Vagina (tissue), 2 donors: ENCODE data around the gene DOCK8. TPM values are rescaled to one million over a fixed set of nuclear protein-coding genes. Genes with fewer than 3 reads are reported as not detected.

Experiments used
- DNase-seq, 2 donors: peaks; one replicate each; pipeline ENCODE4 v3.0.0-alpha.2; 2017; ENCODE audit errors: extremely low spot score in 2 of 2
- H3K27ac ChIP-seq: fragments of 200-600 bp; sonication (generic); one replicate; pipeline ENCODE4 v1.5.1; 2019
- H3K27me3 ChIP-seq: fragments of 200-600 bp; sonication (generic); one replicate; pipeline ENCODE4 v1.5.1; 2019
- H3K36me3 ChIP-seq, 2 donors: fragments of 200-600 bp; sonication (generic); one replicate each; pipeline ENCODE4 v1.5.1; 2017 to 2019
- H3K4me1 ChIP-seq: fragments of 200-600 bp; sonication (generic); one replicate; pipeline ENCODE4 v1.5.1; 2019
- H3K4me3 ChIP-seq, 2 donors: fragments of 200-600 bp; sonication (generic); 1 replicate in 1 of 2; 2 replicates in 1 of 2; pipeline ENCODE4 v1.5.1; 2016 to 2019
- H3K9me3 ChIP-seq: fragments of 200-600 bp; sonication (generic); one replicate; pipeline ENCODE4 v1.5.1; 2019
- POLR2A ChIP-seq, 2 donors: fragments of 450-650 bp; IDR thresholded peaks; one replicate each; pipeline ENCODE4 v1.6.1; 2017; ENCODE audit warnings: antibody characterized with exemption in 2 of 2, mild to moderate bottlenecking in 2 of 2, moderate library complexity in 2 of 2
- POLR2AphosphoS5 ChIP-seq, 2 donors: sonication (generic); formaldehyde crosslinking; IDR thresholded peaks; one replicate each; pipeline ENCODE4 v1.9.0; 2017; ENCODE audit warnings: antibody characterized with exemption in 2 of 2, mild to moderate bottlenecking in 2 of 2, low read depth in 1 of 2; ENCODE audit not compliant: insufficient read depth in 1 of 2
- intact Hi-C: fragments of 100-400 bp; cut with DNase I; formaldehyde crosslinking; loops from one replicate; pipeline ENCODE4 v1.15.1; 2023
- total RNA-seq: library from RNA; depleted of rRNA; stranded (reverse); fragments of >200 nt; gene quantifications from one replicate; pipeline ENCODE4 v1.2.3, GENCODE V29; 2016
- TF ChIP-seq, protein P1 (sequence below), 3 experiments: fragments of 450-650 bp in 2 of 3; fragments of 200-600 bp in 1 of 3; sonication (generic) in 1 of 3; IDR thresholded peaks; one replicate each; pipeline ENCODE4 v1.5.1; 2017 to 2019; ENCODE audit warnings: antibody characterized with exemption in 3 of 3, mild to moderate bottlenecking in 2 of 3, moderate library complexity in 2 of 3

DOCK8 gene
- total RNA-seq, 1 donor from 2014 or later: 18.4 TPM

GRCh38 chr9:450561-450960, 235.9 kb downstream of the DOCK8 start:
- Histone ChIP-seq H3K27ac (no peak overlapping the region), H3K27me3 (no peaks in the 10 kb centered on the region), H3K36me3 (no peaks in the 10 kb centered on the region), H3K9me3 (no peaks in the 10 kb centered on the region), H3K4me1 (no peaks in the 10 kb centered on the region), H3K4me3 (no peak overlapping the region)
- intact Hi-C loops: no loop called here
- DNase-seq: no peak
- TF ChIP-seq, protein P1, sequence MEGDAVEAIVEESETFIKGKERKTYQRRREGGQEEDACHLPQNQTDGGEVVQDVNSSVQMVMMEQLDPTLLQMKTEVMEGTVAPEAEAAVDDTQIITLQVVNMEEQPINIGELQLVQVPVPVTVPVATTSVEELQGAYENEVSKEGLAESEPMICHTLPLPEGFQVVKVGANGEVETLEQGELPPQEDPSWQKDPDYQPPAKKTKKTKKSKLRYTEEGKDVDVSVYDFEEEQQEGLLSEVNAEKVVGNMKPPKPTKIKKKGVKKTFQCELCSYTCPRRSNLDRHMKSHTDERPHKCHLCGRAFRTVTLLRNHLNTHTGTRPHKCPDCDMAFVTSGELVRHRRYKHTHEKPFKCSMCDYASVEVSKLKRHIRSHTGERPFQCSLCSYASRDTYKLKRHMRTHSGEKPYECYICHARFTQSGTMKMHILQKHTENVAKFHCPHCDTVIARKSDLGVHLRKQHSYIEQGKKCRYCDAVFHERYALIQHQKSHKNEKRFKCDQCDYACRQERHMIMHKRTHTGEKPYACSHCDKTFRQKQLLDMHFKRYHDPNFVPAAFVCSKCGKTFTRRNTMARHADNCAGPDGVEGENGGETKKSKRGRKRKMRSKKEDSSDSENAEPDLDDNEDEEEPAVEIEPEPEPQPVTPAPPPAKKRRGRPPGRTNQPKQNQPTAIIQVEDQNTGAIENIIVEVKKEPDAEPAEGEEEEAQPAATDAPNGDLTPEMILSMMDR (IDR thresholded peaks at IDR 0.05): no peak
- TF ChIP-seq POLR2A (IDR thresholded peaks at IDR 0.05) (no peak), POLR2AphosphoS5 (IDR thresholded peaks at IDR 0.05; ENCODE audit: insufficient read depth in 1 of 2, low read depth in 1 of 2) (no peak)

DNA sequence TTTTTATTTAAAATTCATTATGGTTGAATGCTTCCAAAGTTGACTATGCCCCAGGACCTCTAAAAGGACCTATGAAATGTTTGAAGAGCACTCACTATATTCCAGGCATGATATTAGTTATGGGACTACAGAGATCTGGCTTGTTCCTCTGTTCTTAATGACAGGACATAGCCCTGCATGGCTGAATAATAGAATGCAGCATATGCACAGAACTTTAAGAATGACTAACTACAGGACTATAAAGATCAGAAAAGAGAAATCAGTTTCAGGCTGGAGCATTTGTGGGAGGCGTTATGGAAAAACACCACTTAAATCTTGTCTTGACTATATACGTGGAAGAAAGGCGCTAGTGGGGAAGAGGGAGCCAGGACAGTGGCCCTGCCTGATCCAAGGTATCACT, 239.2 kb downstream of the DOCK8 start:
- Histone ChIP-seq H3K4me1 (no peaks in the 10 kb centered on the region), H3K4me3 (no peak overlapping the region), H3K27ac (no peak overlapping the region), H3K9me3 (no peaks in the 10 kb centered on the region), H3K36me3 (no peaks in the 10 kb centered on the region), H3K27me3 (no peaks in the 10 kb centered on the region)
- TF ChIP-seq POLR2AphosphoS5 (IDR thresholded peaks at IDR 0.05; ENCODE audit: insufficient read depth in 1 of 2, low read depth in 1 of 2) (no peak), POLR2A (IDR thresholded peaks at IDR 0.05) (no peak)
- TF ChIP-seq, protein P1 (IDR thresholded peaks at IDR 0.05): no peak
- no peak for DNase-seq
- intact Hi-C loops: no loop called here

- no peaks in the 10 kb centered on the region for H3K4me1 ChIP-seq
- H3K27me3 ChIP-seq: no peaks in the 10 kb centered on the region
- H3K36me3 ChIP-seq: no peaks in the 10 kb centered on the region
- no peak for DNase-seq
- H3K27ac ChIP-seq: no peak overlapping the region
- TF ChIP-seq POLR2AphosphoS5 (IDR thresholded peaks at IDR 0.05; ENCODE audit: insufficient read depth in 1 of 2, low read depth in 1 of 2): peak in 1 of 2 donors; percentile 22
- no peak for TF ChIP-seq POLR2A (IDR thresholded peaks at IDR 0.05)
- TF ChIP-seq, protein P1 (IDR thresholded peaks at IDR 0.05): no peak
- intact Hi-C loops: no loop called here
- H3K9me3 ChIP-seq: no peaks in the 10 kb centered on the region
- no peak overlapping the region for H3K4me3 ChIP-seq
Measured at GRCh38 chr9:456365-456764, 241.7 kb downstream of the DOCK8 start.

DNA sequence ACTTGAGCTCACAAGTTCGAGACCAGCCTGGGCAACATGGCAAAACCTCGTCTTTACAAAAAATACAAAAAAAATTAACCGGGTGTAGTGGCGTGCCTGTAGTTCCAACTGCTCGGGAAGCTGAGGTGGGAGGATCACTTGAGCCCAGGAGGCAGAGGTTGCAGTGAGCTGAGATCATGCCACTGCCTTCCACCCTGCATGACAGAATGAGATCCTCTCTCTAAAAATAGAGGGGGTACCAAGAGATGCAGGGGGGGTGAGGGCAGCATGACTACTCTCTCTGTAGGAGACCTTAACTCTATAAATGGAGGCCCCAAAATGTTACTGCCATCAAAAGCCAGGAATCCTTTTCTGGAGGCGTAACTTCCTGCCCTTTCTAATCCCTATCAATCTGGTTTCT, 243.9 kb downstream of the DOCK8 start:
- Histone ChIP-seq H3K9me3 (no peaks in the 10 kb centered on the region), H3K4me1 (no peaks in the 10 kb centered on the region), H3K27ac (no peak overlapping the region), H3K4me3 (no peak overlapping the region), H3K27me3 (no peaks in the 10 kb centered on the region), H3K36me3 (no peaks in the 10 kb centered on the region)
- intact Hi-C loops: no loop called here
- TF ChIP-seq POLR2AphosphoS5 (IDR thresholded peaks at IDR 0.05; ENCODE audit: insufficient read depth in 1 of 2, low read depth in 1 of 2) (no peak), POLR2A (IDR thresholded peaks at IDR 0.05) (no peak)
- TF ChIP-seq, protein P1 (IDR thresholded peaks at IDR 0.05): no peak
- DNase-seq: no peak

DNA sequence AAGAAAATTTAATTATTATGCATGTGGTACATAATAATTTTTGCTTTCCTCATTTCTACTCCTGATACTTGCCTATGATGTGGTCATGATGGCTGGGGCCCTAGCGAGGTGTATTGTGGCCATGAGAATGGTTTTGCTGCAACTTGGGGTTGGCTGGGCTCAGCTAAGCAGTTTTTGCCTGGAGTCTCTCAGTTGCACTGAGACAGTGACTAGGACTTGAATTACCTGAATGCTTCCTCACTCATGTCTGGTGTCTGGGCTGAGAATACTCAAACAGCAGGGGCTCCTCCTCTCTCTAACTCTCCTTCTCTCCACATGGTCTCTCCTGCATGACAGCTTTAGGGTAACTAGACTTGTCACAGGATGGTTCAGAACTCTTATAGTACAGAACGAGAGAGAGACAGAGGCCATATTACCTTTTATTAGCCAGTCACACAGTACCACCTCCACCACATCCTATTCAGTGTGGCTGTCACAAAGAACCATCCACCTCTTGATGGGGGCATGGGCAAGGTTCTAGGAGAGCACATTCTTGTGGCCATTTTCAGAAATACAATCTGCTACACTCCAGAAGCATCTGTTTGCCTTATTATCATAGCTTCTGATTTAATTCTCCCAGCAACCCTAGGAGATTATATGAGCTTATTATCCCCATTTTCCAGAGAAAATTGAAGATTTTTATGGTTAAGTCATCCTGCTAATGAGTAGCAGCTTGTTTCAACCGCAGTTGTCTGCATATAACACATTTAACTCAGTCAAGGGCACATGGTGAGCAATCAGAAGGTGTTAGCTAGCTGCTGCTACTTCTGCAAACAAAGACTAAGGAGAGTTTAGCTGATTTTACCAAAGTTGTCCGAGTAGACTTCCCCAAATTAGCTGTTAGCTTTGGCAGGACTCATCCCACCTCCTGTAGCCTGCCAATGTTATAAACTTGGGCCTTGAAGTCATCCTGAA, 245.1 kb downstream of the DOCK8 start:
- TF ChIP-seq POLR2A (IDR thresholded peaks at IDR 0.05): no peak
- TF ChIP-seq POLR2AphosphoS5 (IDR thresholded peaks at IDR 0.05; ENCODE audit: insufficient read depth in 1 of 2, low read depth in 1 of 2): no peak
- TF ChIP-seq, protein P1 (IDR thresholded peaks at IDR 0.05): no peak
- H3K36me3 ChIP-seq: peaks cover 0 to 3% of the 10 kb centered on the region in 2 donors
- H3K4me1 ChIP-seq: no peaks in the 10 kb centered on the region
- H3K27me3 ChIP-seq: no peaks in the 10 kb centered on the region
- no peak overlapping the region for H3K27ac ChIP-seq
- intact Hi-C loops: no loop called here
- H3K9me3 ChIP-seq: no peaks in the 10 kb centered on the region
- no peak overlapping the region for H3K4me3 ChIP-seq
- no peak for DNase-seq
